Activated T-cell treated with anti-CD3 and anti-CD28 coated beads, Interleukin-2, amount 50 U/mL, for 4 hours (primary cell): ENCODE data around the gene PTPN5. TPM values are rescaled to one million over a fixed set of nuclear protein-coding genes. Genes with fewer than 3 reads are reported as not detected.
"Not testable (repeated sequence)": the region's sequence is repeated elsewhere in the genome, so short reads cannot be mapped to it uniquely, and the experiment has no call there.

Experiments
- ATAC-seq, 2 donors: fragments of 200-7000 bp; cut with Tn5 transposase; one replicate each; pipeline ENCODE4 v1.10.0; 2021
- DNase-seq: peaks from one replicate; pipeline ENCODE4 v3.0.0-alpha.2; 2020
- H3K27me3 Mint-ChIP-seq: one replicate; pipeline ENCODE4 v1.8.0; 2021; ENCODE audit warnings: low read depth, mixed read lengths
- H3K36me3 Mint-ChIP-seq: one replicate; pipeline ENCODE4 v1.8.0; 2022; ENCODE audit warnings: mixed read lengths; ENCODE audit not compliant: insufficient read depth
- H3K4me1 Mint-ChIP-seq: one replicate; pipeline ENCODE4 v1.8.0; 2021; ENCODE audit warnings: low read depth, mixed read lengths
- H3K4me3 Mint-ChIP-seq: one replicate; pipeline ENCODE4 v1.8.0; 2021; ENCODE audit warnings: mild to moderate bottlenecking, moderate library complexity, mixed read lengths
- H3K9me3 Mint-ChIP-seq: one replicate; pipeline ENCODE4 v1.8.0; 2021; ENCODE audit warnings: mixed read lengths
- total RNA-seq, 3 donors: library from RNA; stranded (reverse); gene quantifications; one replicate each; pipeline ENCODE4 v1.2.1, GENCODE V29; 2021

The PTPN5 gene
- total RNA-seq, 3 donors from 2014 or later = not detected

DNA sequence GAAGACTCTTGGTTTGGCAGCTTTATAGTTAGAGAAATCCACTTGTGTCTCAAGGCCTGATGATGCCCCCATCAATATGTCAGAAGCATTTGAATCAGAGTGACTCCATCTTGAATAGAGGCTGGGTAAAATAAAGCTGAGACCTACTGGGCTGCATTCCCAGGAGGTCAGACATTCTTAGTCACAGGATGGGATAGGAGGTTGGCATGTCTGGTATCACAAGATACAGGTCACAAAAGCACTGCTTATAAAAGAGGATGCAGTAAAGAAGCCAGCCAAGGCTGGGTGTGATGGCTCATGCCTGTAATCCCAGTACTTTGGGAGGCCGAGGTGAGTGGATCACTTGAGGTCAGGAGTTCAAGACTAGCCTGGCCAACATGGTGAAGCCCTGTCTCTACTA is 109.6 kb downstream of the PTPN5 start:
- not testable (repeated sequence) for H3K9me3 Mint-ChIP-seq, H3K4me3 Mint-ChIP-seq, H3K36me3 Mint-ChIP-seq, ATAC-seq, DNase-seq, H3K4me1 Mint-ChIP-seq, H3K27me3 Mint-ChIP-seq

Other genes starting within 250 kb of the PTPN5 start
- gene UEVLD, start 203.1 kb downstream of the PTPN5 start, total RNA-seq = 10 to 100 TPM in 2 of 3 donors, 1 to 10 TPM in 1; 9.5 to 11.6 (median 10.8) TPM
- gene MISFA, start 192.0 kb downstream of the PTPN5 start, total RNA-seq = under 1 TPM; 0.43 to 0.96 (median 0.61) TPM
- gene SPTY2D1, start 157.5 kb downstream of the PTPN5 start, total RNA-seq = 10 to 100 TPM; 24.5 to 30.2 (median 28.2) TPM
- under 1 TPM; 0.13 to 0.38 (median 0.18) TPM for gene TMEM86A, start 93.0 kb downstream of the PTPN5 start, total RNA-seq
- gene IGSF22, start 65.6 kb downstream of the PTPN5 start, total RNA-seq = under 1 TPM; 0.16 to 0.60 (median 0.53) TPM
- gene MRGPRX1, start 147.6 kb upstream of the PTPN5 start, total RNA-seq = not detected